T-cell (primary cell): ENCODE measurements around the gene ITPK1. TPM values are rescaled to one million over a fixed set of nuclear protein-coding genes. Genes with fewer than 3 reads are reported as not detected.
A peak's percentile ranks its signal among the peaks of the same experiment; 100 is the strongest.

Experiments used
- ATAC-seq, 4 experiments: fragments of 200-7000 bp in 3 of 4; fragments of 150-1000 bp in 1 of 4; cut with Tn5 transposase; replicated peaks in 1 of 4; 1 replicate in 3 of 4; 2 replicates in 1 of 4; pipeline ENCODE4 v1.10.0; 2021; ENCODE audit warnings: moderate library complexity in 3 of 4, mild to moderate bottlenecking in 2 of 4, moderate number of reproducible peaks in 1 of 4
- CTCF ChIA-PET, 2 donors: fragments of 300-600 bp; sonication (Branson Sonifier 250); formaldehyde crosslinking; loops; one replicate each; lab custom pipeline; 2022; ENCODE audit warnings: antibody characterized with exemption in 2 of 2; lab: Charles Lee
- POLR2A ChIA-PET, 2 donors: fragments of 300-600 bp; sonication (Branson Sonifier 250); formaldehyde crosslinking; loops; one replicate each; lab custom pipeline; 2022; ENCODE audit warnings: antibody characterized with exemption in 2 of 2; lab: Charles Lee
- DNase-seq, 35 experiments: peaks; one replicate each; pipeline versions ENCODE4 v3.0.0 to v3.0.0-alpha.2; 2013 to 2023
- H3K27ac ChIP-seq: one replicate; pipeline ENCODE4 v1.5.1; 2013; ENCODE audit warnings: low read length
- H3K27me3 ChIP-seq, 2 experiments: replicated peaks in 1 of 2; 1 replicate in 1 of 2; 2 replicates in 1 of 2; pipeline versions ENCODE4 v1.6.1 to v1.7.0; 2013; ENCODE audit warnings: low read length in 1 of 2, mixed read lengths in 1 of 2; ENCODE audit not compliant: control insufficient read depth in 2 of 2, insufficient read depth in 2 of 2; ENCODE audit errors: extremely low read depth in 1 of 2
- H3K36me3 ChIP-seq, 2 donors: 1 replicate in 1 of 2; 2 replicates in 1 of 2; pipeline versions ENCODE4 v1.6.1 to v1.7.0; 2013; ENCODE audit warnings: low read length in 1 of 2; ENCODE audit not compliant: control insufficient read depth in 2 of 2, insufficient read depth in 1 of 2; ENCODE audit errors: extremely low read depth in 1 of 2
- H3K4me1 ChIP-seq, 2 experiments: 1 replicate in 1 of 2; 2 replicates in 1 of 2; pipeline versions ENCODE4 v1.6.1 to v1.7.0; 2013; ENCODE audit warnings: low read length in 2 of 2, mixed read lengths in 1 of 2; ENCODE audit not compliant: insufficient read depth in 2 of 2, control insufficient read depth in 1 of 2; ENCODE audit errors: extremely low read depth in 1 of 2
- H3K4me3 ChIP-seq, 2 donors: 1 replicate in 1 of 2; 2 replicates in 1 of 2; pipeline versions ENCODE4 v1.5.1 to v1.7.0; 2013; ENCODE audit warnings: mild to moderate bottlenecking in 2 of 2, low read length in 1 of 2, moderate library complexity in 1 of 2; ENCODE audit not compliant: control insufficient read depth in 1 of 2; ENCODE audit errors: extremely low read depth in 1 of 2
- H3K9me3 ChIP-seq: 2 replicates; pipeline ENCODE4 v1.7.0; 2013
- H3K27ac Mint-ChIP-seq, 2 donors: one replicate each; pipeline ENCODE4 v1.8.0; 2020 to 2021; ENCODE audit warnings: mild to moderate bottlenecking in 2 of 2, mixed read lengths in 2 of 2
- H3K27me3 Mint-ChIP-seq, 2 donors: one replicate each; pipeline ENCODE4 v1.8.0; 2021 to 2022; ENCODE audit warnings: mixed read lengths in 2 of 2
- H3K36me3 Mint-ChIP-seq: one replicate; pipeline ENCODE4 v1.8.0; 2021; ENCODE audit warnings: mixed read lengths
- H3K4me1 Mint-ChIP-seq, 3 donors: one replicate each; pipeline ENCODE4 v1.8.0; 2020 to 2022; ENCODE audit warnings: mixed read lengths in 3 of 3, mild to moderate bottlenecking in 1 of 3
- H3K4me3 Mint-ChIP-seq, 3 donors: one replicate each; pipeline ENCODE4 v1.8.0; 2020 to 2022; ENCODE audit warnings: mild to moderate bottlenecking in 3 of 3, mixed read lengths in 3 of 3, moderate library complexity in 3 of 3
- H3K9me3 Mint-ChIP-seq, 3 donors: one replicate each; pipeline ENCODE4 v1.8.0; 2020 to 2022; ENCODE audit warnings: mixed read lengths in 3 of 3
- WGBS: methylation state at CpG from one replicate; pipeline ENCODE4 v1.1.5; 2013; ENCODE audit warnings: missing lambda C conversion rate; ENCODE audit not compliant: insufficient coverage; 5-methylcytosine and 5-hydroxymethylcytosine counted together
- total RNA-seq, 35 experiments: library from RNA in 6 of 35; stranded (reverse) in 6 of 35; fragments of 120-200 nt in 1 of 35; gene quantifications; one replicate each; pipeline versions ENCODE4 v1.2.1 to v1.2.4 and lab custom pipeline; 2013 to 2026

ITPK1 gene
- total RNA-seq, 5 donors from 2014 or later (not counting 1 experiment from before 2014, with no cell fraction given) = 28.0 to 43.0 (median 39.5) TPM

DNA sequence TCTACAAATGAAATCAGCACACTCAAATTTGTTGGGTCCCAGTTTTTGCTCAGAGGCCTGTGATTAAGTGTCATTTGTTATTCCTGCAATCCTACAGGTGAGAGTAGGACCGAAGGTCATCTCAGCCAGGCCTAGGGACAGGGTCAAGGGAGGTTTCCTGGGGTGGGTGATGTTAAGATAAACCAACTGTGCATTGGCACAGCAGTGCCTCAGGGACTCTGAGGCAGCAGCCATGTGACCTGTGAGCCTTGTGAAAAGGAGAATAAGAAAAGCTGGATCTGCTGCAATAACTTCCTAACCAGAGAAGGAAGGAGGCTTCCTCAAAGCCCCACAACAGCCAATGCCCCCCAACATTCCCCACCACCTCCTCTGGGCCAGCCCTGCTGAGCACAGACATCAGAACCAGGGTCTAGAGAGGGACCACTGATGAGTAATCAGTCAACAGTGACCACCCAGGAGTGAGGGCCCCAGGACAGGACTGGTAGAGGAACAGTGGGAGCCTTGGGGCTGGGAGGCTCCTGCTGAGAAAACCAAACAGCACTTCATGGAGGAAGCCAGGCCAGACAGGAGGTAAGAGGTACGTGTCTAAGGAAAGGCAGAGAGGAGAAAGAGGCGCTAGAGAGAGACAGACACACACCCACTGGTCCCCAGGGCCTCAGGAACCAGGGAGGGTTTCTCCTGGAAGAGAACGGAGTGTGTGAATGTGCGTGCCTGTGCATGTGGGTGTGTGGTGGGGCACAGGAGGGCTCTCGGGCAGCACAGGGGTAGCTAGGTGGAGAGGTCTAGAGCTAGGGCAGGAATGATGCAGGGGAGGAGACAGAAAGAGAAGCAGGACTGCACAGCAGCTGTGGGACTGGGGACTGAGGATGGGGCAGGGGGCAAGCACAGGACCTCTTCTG, 82.4 kb downstream of the ITPK1 start:
- no peaks in the 10 kb centered on the region for H3K9me3 Mint-ChIP-seq
- no peaks in the 10 kb centered on the region for H3K9me3 ChIP-seq
- POLR2A ChIA-PET = no interaction called here

GRCh38 chr14:93032421-93032936, 83.2 kb downstream of the ITPK1 start:
- Mint-ChIP-seq H3K36me3 (peaks cover 3% of the 10 kb centered on the region), H3K9me3 (no peaks in the 10 kb centered on the region), H3K4me1 (peaks cover 26 to 31% (median 28%) of the 10 kb centered on the region in 3 donors), H3K27ac (no peak overlapping the region), H3K4me3 (peak overlapping the region in 1 of 3 donors; percentile 71), H3K27me3 (no peaks in the 10 kb centered on the region)
- Histone ChIP-seq H3K36me3 (no peaks in the 10 kb centered on the region), H3K27ac (no peak overlapping the region), H3K4me1 (peaks cover 9 to 37% of the 10 kb centered on the region in 2 experiments), H3K4me3 (no peak overlapping the region), H3K27me3 (no peaks in the 10 kb centered on the region), H3K9me3 (no peaks in the 10 kb centered on the region)
- no peak for DNase-seq
- no peak for ATAC-seq
- ChIA-PET CTCF (no interaction called here), POLR2A (no interaction called here)
- WGBS = 99% methylated on average over 7 of the region's 11 CpGs

More for the DNA sequence above, 82.4 kb downstream of the ITPK1 start:
- 78% methylated on average over 4 of the region's 6 CpGs for WGBS
- Mint-ChIP-seq H3K36me3 (peaks cover 3% of the 10 kb centered on the region), H3K27me3 (no peaks in the 10 kb centered on the region), H3K4me1 (peaks cover 26 to 32% (median 28%) of the 10 kb centered on the region in 3 donors), H3K4me3 (peak overlapping the region in 1 of 3 donors; percentile 71), H3K27ac (peak overlapping the region in 1 of 2 donors; percentile 70)
- CTCF ChIA-PET = interaction anchor here in 1 of 2 donors (0.6 to 1.5 kb wide), 2 partner anchors 70 to 80 kb away, joined by 3 to 7 read pairs; no protein-coding TSS in a partner anchor
- Histone ChIP-seq H3K4me3 (no peak overlapping the region), H3K4me1 (peaks cover 9 to 37% of the 10 kb centered on the region in 2 experiments), H3K27ac (no peak overlapping the region), H3K36me3 (no peaks in the 10 kb centered on the region), H3K27me3 (no peaks in the 10 kb centered on the region)
- peak in 3 of 4 experiments; percentile 2 to 23 (median 6) for ATAC-seq
- DNase-seq = no peak

DNA sequence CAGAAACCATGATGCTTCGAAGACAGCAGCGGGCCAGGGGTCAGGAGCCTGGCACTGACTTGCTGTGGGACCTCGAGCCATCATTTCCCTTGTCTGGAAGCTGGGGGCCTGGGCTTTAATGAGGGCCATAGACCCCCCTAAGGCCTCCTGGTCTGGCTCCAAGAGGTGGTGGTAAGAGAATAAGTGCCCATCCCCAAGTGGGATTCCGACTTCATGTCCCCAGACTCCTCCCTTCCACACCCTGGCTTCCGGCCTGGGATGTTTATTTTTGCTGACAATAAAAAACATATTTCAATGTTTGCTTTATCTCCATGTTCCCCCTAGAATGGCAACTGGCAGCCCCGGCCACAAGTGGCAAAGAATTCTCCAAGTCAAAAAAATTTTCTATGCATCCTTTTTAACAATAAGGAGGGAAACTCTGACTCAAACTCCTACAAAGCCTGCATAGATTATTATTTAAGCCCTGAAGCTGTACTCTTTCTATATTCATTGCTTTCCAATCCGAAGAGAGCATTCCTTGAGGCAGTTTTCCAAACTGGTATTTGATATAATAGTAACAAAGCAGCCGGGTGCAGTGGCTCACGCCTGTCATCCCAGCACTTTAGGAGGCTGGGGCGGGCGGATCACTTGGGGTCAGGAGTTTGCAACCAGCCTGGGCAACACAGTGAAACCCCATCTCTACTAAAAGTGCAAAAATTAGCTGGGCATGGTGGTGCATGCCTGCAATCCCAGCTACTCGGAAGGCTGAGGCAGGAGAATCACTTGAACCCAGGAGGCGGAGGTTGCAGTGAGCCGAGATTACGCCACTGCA, 84.0 kb downstream of the ITPK1 start:
- H3K27me3 ChIP-seq = no peaks in the 10 kb centered on the region
- Mint-ChIP-seq H3K9me3 (no peaks in the 10 kb centered on the region), H3K4me3 (no peak overlapping the region), H3K36me3 (peaks cover 3% of the 10 kb centered on the region), H3K27ac (no peak overlapping the region), H3K27me3 (no peaks in the 10 kb centered on the region), H3K4me1 (peaks cover 28 to 33% (median 30%) of the 10 kb centered on the region in 3 donors)
- ATAC-seq (no peak), DNase-seq (no peak)
- H3K4me3 ChIP-seq = no peak overlapping the region
- CTCF ChIA-PET = no interaction called here
- H3K36me3 ChIP-seq = no peaks in the 10 kb centered on the region
- POLR2A ChIA-PET = no interaction called here
- WGBS = 90% methylated on average over 7 of the region's 15 CpGs
- no peak overlapping the region for H3K27ac ChIP-seq
- H3K9me3 ChIP-seq = no peaks in the 10 kb centered on the region
- H3K4me1 ChIP-seq = peaks cover 9 to 35% of the 10 kb centered on the region in 2 experiments

GRCh38 chr14:93030761-93031160, 85.0 kb downstream of the ITPK1 start:
- no peaks in the 10 kb centered on the region for H3K27me3 ChIP-seq
- no peak for DNase-seq
- no peaks in the 10 kb centered on the region for H3K36me3 ChIP-seq
- Mint-ChIP-seq H3K4me3 (no peak overlapping the region), H3K36me3 (peaks cover 3% of the 10 kb centered on the region), H3K27me3 (no peaks in the 10 kb centered on the region), H3K9me3 (no peaks in the 10 kb centered on the region), H3K4me1 (peaks cover 34 to 38% (median 36%) of the 10 kb centered on the region in 3 donors), H3K27ac (no peak overlapping the region)
- H3K4me3 ChIP-seq = no peak overlapping the region
- POLR2A ChIA-PET = no interaction called here
- 97% methylated on average over 5 of the region's 10 CpGs for WGBS
- no peak overlapping the region for H3K27ac ChIP-seq
- ATAC-seq = no peak
- H3K9me3 ChIP-seq = no peaks in the 10 kb centered on the region
- peaks cover 9 to 31% of the 10 kb centered on the region in 2 experiments for H3K4me1 ChIP-seq
- CTCF ChIA-PET = no interaction called here

GRCh38 chr14:93029911-93030508, 85.7 kb downstream of the ITPK1 start:
- Histone ChIP-seq H3K27me3 (no peaks in the 10 kb centered on the region), H3K9me3 (no peaks in the 10 kb centered on the region), H3K4me3 (no peak overlapping the region), H3K4me1 (peaks cover 9 to 31% of the 10 kb centered on the region in 2 experiments), H3K27ac (no peak overlapping the region), H3K36me3 (no peaks in the 10 kb centered on the region)
- POLR2A ChIA-PET = no interaction called here
- Mint-ChIP-seq H3K27me3 (no peaks in the 10 kb centered on the region), H3K4me1 (peaks cover 38 to 41% (median 40%) of the 10 kb centered on the region in 3 donors), H3K36me3 (peaks cover 6% of the 10 kb centered on the region), H3K9me3 (no peaks in the 10 kb centered on the region), H3K27ac (no peak overlapping the region), H3K4me3 (no peak overlapping the region)
- DNase-seq = no peak
- CTCF ChIA-PET = no interaction called here
- ATAC-seq = no peak
- 100% methylated on average over 1 of the region's 8 CpGs for WGBS

GRCh38 chr14:93029417-93029816, 86.3 kb downstream of the ITPK1 start:
- Mint-ChIP-seq H3K4me3 (no peak overlapping the region), H3K27me3 (no peaks in the 10 kb centered on the region), H3K4me1 (peaks cover 32 to 42% (median 39%) of the 10 kb centered on the region in 3 donors), H3K36me3 (peaks cover 6% of the 10 kb centered on the region), H3K27ac (no peak overlapping the region), H3K9me3 (no peaks in the 10 kb centered on the region)
- Histone ChIP-seq H3K36me3 (no peaks in the 10 kb centered on the region), H3K4me3 (no peak overlapping the region), H3K27me3 (no peaks in the 10 kb centered on the region), H3K4me1 (peaks cover 11 to 31% of the 10 kb centered on the region in 2 experiments), H3K9me3 (no peaks in the 10 kb centered on the region), H3K27ac (no peak overlapping the region)
- DNase-seq = no peak
- CTCF ChIA-PET = no interaction called here
- no peak for ATAC-seq
- POLR2A ChIA-PET = no interaction called here
- WGBS = 96% methylated on average over 5 of the region's 5 CpGs
